CD4-positive, alpha-beta T cell (primary cell): ENCODE data around the gene IL9. TPM values are rescaled to one million over a fixed set of nuclear protein-coding genes. Genes with fewer than 3 reads are reported as not detected.

ENCODE experiments used
- ATAC-seq: fragments of 200-7000 bp; cut with Tn5 transposase; one replicate; pipeline ENCODE4 v1.10.0; 2022; ENCODE audit warnings: mild to moderate bottlenecking; ENCODE audit not compliant: poor library complexity
- CTCF ChIA-PET: fragments of 350-600 bp; sonication (Branson Sonifier 250); formaldehyde crosslinking; loops from one replicate; lab custom pipeline; 2021; ENCODE audit warnings: antibody characterized with exemption, inconsistent platforms; lab: Charles Lee
- POLR2A ChIA-PET: fragments of 350-600 bp; sonication (Branson Sonifier 250); formaldehyde crosslinking; loops from one replicate; lab custom pipeline; 2021; ENCODE audit warnings: antibody characterized with exemption, inconsistent platforms; lab: Charles Lee
- DNase-seq, 14 experiments: peaks; one replicate each; pipeline ENCODE4 v3.0.0-alpha.2; 2013 to 2020; ENCODE audit warnings: mixed read lengths in 2 of 14
- H3K27ac ChIP-seq, 2 donors: one replicate each; pipeline versions ENCODE4 v1.5.1 to v1.7.0; 2013; ENCODE audit warnings: low read length in 2 of 2, low read depth in 1 of 2, mild to moderate bottlenecking in 1 of 2
- H3K27me3 ChIP-seq, 2 experiments: 1 replicate in 1 of 2; 2 replicates in 1 of 2; pipeline versions ENCODE4 v1.6.1 to v1.7.0; 2013; ENCODE audit warnings: low read length in 2 of 2, control low read depth in 1 of 2, mild to moderate bottlenecking in 1 of 2, moderate library complexity in 1 of 2; ENCODE audit not compliant: insufficient read depth in 2 of 2, control insufficient read depth in 1 of 2
- H3K36me3 ChIP-seq: one replicate; pipeline ENCODE4 v1.6.1; 2013; ENCODE audit warnings: low read length, control low read depth; ENCODE audit not compliant: insufficient read depth
- H3K4me1 ChIP-seq: one replicate; pipeline ENCODE4 v1.6.1; 2013; ENCODE audit warnings: low read length, control low read depth; ENCODE audit not compliant: insufficient read depth
- H3K4me3 ChIP-seq: one replicate; pipeline ENCODE4 v1.5.1; 2013; ENCODE audit warnings: mild to moderate bottlenecking, low read length, moderate library complexity
- H3K9me3 ChIP-seq, 2 experiments: 1 replicate in 1 of 2; 2 replicates in 1 of 2; pipeline versions ENCODE4 v1.6.1 to v1.7.0; 2013; ENCODE audit warnings: low read length in 2 of 2, mild to moderate bottlenecking in 2 of 2, control low read depth in 1 of 2, moderate library complexity in 1 of 2; ENCODE audit not compliant: control insufficient read depth in 1 of 2, insufficient read depth in 1 of 2
- H3K27ac Mint-ChIP-seq: one replicate; pipeline ENCODE4 v1.8.0; 2020; ENCODE audit warnings: mixed read lengths
- H3K27me3 Mint-ChIP-seq: one replicate; pipeline ENCODE4 v1.8.0; 2021; ENCODE audit warnings: mixed read lengths
- H3K36me3 Mint-ChIP-seq: one replicate; pipeline ENCODE4 v1.8.0; 2021; ENCODE audit warnings: low read depth, mixed read lengths
- H3K4me1 Mint-ChIP-seq: one replicate; pipeline ENCODE4 v1.8.0; 2021; ENCODE audit warnings: low read depth, mixed read lengths
- H3K4me3 Mint-ChIP-seq: one replicate; pipeline ENCODE4 v1.8.0; 2020; ENCODE audit warnings: mild to moderate bottlenecking, mixed read lengths
- H3K9me3 Mint-ChIP-seq: one replicate; pipeline ENCODE4 v1.8.0; 2020; ENCODE audit warnings: mixed read lengths
- intact Hi-C, 2 experiments: fragments of 100-400 bp; cut with DNase I in 1 of 2; cut with micrococcal nuclease in 1 of 2; formaldehyde crosslinking; loops; one replicate each; pipeline versions ENCODE4 v1.15.1 to v1.9.0; 2023 to 2025; cut with DNase I, micrococcal nuclease
- total RNA-seq, 174 experiments: library from RNA in 2 of 174; stranded (reverse) in 2 of 174; gene quantifications; one replicate each; pipeline ENCODE4 v1.2.3 and lab custom pipeline; 2021 to 2026
- TF ChIP-seq, protein P1 (sequence below): fragments of 200-600 bp; IDR thresholded peaks from one replicate; pipeline ENCODE4 v1.8.0; 2022; ENCODE audit warnings: antibody characterized with exemption, mild to moderate bottlenecking

Gene IL9
- total RNA-seq, 2 experiments from 2014 or later = not detected

DNA sequence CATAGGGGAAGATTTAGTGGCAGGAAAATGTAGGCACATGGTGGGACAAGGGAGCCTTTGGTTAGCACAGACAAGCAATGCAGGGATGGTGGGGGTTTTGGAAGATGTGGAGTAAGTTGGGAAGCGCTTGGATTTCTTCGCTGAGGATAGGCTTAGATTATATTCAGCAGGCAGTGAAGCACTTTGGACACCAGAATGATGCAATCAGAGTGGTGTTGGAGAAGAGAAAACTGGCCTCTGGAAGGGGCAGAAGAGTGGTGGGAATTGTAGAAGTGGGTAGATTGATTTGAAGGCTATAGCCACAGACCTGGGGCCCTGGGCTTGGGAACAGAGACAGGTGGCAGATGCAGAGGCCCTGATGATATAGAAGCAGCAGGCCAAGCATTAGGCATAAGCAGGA lies 32.9 kb downstream of the IL9 start:
- Histone ChIP-seq H3K36me3 (no peaks in the 10 kb centered on the region), H3K4me3 (no peak overlapping the region), H3K27ac (no peak overlapping the region), H3K4me1 (no peaks in the 10 kb centered on the region), H3K9me3 (peaks cover 0 to 4% of the 10 kb centered on the region in 2 experiments), H3K27me3 (no peaks in the 10 kb centered on the region)
- H3K4me3 Mint-ChIP-seq = no peak overlapping the region
- ATAC-seq (no peak), DNase-seq (no peak)
- no peaks in the 10 kb centered on the region for H3K9me3 Mint-ChIP-seq
- peaks cover 16% of the 10 kb centered on the region for H3K27me3 Mint-ChIP-seq
- no peaks in the 10 kb centered on the region for H3K4me1 Mint-ChIP-seq
- TF ChIP-seq, protein P1, sequence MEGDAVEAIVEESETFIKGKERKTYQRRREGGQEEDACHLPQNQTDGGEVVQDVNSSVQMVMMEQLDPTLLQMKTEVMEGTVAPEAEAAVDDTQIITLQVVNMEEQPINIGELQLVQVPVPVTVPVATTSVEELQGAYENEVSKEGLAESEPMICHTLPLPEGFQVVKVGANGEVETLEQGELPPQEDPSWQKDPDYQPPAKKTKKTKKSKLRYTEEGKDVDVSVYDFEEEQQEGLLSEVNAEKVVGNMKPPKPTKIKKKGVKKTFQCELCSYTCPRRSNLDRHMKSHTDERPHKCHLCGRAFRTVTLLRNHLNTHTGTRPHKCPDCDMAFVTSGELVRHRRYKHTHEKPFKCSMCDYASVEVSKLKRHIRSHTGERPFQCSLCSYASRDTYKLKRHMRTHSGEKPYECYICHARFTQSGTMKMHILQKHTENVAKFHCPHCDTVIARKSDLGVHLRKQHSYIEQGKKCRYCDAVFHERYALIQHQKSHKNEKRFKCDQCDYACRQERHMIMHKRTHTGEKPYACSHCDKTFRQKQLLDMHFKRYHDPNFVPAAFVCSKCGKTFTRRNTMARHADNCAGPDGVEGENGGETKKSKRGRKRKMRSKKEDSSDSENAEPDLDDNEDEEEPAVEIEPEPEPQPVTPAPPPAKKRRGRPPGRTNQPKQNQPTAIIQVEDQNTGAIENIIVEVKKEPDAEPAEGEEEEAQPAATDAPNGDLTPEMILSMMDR = no peak
- ChIA-PET CTCF (no interaction called here), POLR2A (no interaction called here)
- intact Hi-C loops = no loop called here
- no peaks in the 10 kb centered on the region for H3K36me3 Mint-ChIP-seq
- H3K27ac Mint-ChIP-seq = no peak overlapping the region

DNA sequence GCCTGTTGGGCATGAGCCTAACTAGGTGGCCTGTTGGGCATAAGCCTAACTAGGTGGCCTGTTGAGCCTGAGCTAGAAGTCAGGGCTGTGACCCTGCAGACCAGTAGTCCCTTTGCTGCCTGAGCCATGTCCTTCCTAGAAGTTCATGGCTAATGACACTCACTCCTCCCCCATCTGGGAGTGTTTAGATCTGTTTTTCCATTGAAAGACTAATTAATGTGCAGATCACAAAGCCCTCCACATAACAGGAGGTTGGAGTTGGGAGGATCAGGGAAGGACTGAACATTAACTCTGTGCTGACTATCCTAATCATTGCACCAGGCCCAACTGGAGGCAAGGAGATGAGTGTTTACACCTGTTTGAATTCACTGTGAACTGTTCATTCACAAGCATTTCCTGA lies 33.6 kb downstream of the IL9 start:
- Histone ChIP-seq H3K27ac (no peak overlapping the region), H3K36me3 (no peaks in the 10 kb centered on the region), H3K4me3 (no peak overlapping the region), H3K4me1 (no peaks in the 10 kb centered on the region), H3K9me3 (peaks cover 0 to 4% of the 10 kb centered on the region in 2 experiments), H3K27me3 (no peaks in the 10 kb centered on the region)
- H3K36me3 Mint-ChIP-seq = no peaks in the 10 kb centered on the region
- H3K4me1 Mint-ChIP-seq = no peaks in the 10 kb centered on the region
- intact Hi-C loops = no loop called here
- no peaks in the 10 kb centered on the region for H3K9me3 Mint-ChIP-seq
- TF ChIP-seq, protein P1 = no peak
- ATAC-seq (no peak), DNase-seq (no peak)
- H3K27me3 Mint-ChIP-seq = peaks cover 21% of the 10 kb centered on the region
- no peak overlapping the region for H3K4me3 Mint-ChIP-seq
- ChIA-PET POLR2A (no interaction called here), CTCF (no interaction called here)
- no peak overlapping the region for H3K27ac Mint-ChIP-seq

DNA sequence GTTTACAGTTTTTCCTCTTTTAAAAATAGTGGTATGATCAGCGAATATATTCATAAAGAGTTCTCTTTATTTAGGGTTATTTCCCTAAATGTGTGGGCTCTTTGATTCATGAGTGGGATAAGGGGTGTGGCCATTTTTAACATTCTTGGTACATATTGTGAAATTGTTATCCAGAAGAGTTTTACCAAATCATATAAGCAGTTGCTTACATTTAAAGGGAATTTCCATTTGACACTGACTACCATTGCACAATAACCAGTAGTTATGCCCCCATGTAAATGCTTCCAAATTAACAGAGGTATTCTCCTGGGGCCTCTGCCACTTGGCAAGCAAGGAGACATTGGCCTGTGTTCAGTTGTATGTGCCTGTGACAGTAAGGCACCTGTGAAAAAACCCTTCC lies 34.0 kb downstream of the IL9 start:
- ChIA-PET CTCF (no interaction called here), POLR2A (no interaction called here)
- ATAC-seq (no peak), DNase-seq (no peak)
- H3K36me3 ChIP-seq = no peaks in the 10 kb centered on the region
- Mint-ChIP-seq H3K36me3 (no peaks in the 10 kb centered on the region), H3K27ac (no peak overlapping the region), H3K4me1 (no peaks in the 10 kb centered on the region), H3K9me3 (no peaks in the 10 kb centered on the region), H3K4me3 (no peak overlapping the region), H3K27me3 (peaks cover 22% of the 10 kb centered on the region)
- intact Hi-C loops = no loop called here
- H3K4me3 ChIP-seq = no peak overlapping the region
- no peaks in the 10 kb centered on the region for H3K4me1 ChIP-seq
- H3K27ac ChIP-seq = no peak overlapping the region
- TF ChIP-seq, protein P1 = no peak
- H3K9me3 ChIP-seq = peaks cover 0 to 4% of the 10 kb centered on the region in 2 experiments
- H3K27me3 ChIP-seq = no peaks in the 10 kb centered on the region
